D721Med (cell line): Measurements from ENCODE around the gene STK38.
"Not testable (repeated sequence)": the region's sequence is repeated elsewhere in the genome, so short reads cannot be mapped to it uniquely, and the experiment has no call there.

ENCODE experiments used
- DNase-seq: peaks from one replicate; pipeline ENCODE4 v3.0.0; 2011; ENCODE audit warnings: low spot score; ENCODE audit not compliant: insufficient read length
- FAIRE-seq: peaks from 2 replicates; lab custom pipeline; 2011; peaks lifted over from hg19 to GRCh38; lab: Jason Lieb, UNC
- TF ChIP-seq, protein P1 (sequence below): IDR thresholded peaks from 2 replicates; pipeline ENCODE4 v1.5.1; 2012; ENCODE audit warnings: mild to moderate bottlenecking, control low read depth; ENCODE audit not compliant: insufficient read depth; ENCODE audit errors: missing control alignments

The STK38 gene

DNA sequence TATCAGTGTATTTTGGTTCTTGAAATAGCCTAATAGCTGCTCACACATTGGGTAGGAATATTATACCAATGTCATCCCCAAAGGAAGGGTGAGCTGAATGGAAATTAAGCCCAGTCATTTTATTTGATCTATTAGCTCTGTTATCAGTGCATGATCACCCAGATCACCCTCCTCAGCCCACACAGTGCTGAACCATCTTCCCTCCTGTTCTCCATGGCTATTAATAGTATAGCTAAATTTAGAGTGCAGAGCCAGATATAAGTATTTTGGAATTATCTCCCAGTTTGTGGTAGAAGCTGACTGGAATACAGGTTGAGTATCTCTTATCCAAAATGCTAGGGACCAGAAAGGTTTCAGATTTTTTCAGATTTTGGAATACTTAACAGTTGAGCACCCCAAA lies 59.1 kb downstream of the STK38 start:
- TF ChIP-seq, protein P1, sequence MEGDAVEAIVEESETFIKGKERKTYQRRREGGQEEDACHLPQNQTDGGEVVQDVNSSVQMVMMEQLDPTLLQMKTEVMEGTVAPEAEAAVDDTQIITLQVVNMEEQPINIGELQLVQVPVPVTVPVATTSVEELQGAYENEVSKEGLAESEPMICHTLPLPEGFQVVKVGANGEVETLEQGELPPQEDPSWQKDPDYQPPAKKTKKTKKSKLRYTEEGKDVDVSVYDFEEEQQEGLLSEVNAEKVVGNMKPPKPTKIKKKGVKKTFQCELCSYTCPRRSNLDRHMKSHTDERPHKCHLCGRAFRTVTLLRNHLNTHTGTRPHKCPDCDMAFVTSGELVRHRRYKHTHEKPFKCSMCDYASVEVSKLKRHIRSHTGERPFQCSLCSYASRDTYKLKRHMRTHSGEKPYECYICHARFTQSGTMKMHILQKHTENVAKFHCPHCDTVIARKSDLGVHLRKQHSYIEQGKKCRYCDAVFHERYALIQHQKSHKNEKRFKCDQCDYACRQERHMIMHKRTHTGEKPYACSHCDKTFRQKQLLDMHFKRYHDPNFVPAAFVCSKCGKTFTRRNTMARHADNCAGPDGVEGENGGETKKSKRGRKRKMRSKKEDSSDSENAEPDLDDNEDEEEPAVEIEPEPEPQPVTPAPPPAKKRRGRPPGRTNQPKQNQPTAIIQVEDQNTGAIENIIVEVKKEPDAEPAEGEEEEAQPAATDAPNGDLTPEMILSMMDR = no peak
- DNase-seq (no peak), FAIRE-seq (no peak)

DNA sequence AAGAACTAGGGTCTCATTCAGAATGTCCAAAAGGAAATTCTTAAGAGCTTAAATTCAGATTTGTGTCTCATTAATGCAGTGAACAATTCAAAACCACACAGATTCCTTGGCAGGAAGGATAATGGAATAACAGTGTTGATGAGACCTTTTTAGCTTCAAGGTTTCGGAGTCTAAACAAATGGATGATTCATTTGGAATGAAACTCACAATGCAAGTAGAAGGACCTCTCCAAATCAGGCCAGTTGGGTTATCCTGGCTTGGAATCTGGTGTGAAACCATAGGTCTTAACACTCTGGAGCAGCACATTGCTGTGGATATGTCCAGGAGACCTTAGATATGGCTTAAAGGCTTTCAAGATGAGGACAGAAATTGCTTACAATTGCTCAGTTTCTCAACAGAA lies 59.6 kb downstream of the STK38 start:
- TF ChIP-seq, protein P1 = no peak
- FAIRE-seq (no peak), DNase-seq (no peak)

DNA sequence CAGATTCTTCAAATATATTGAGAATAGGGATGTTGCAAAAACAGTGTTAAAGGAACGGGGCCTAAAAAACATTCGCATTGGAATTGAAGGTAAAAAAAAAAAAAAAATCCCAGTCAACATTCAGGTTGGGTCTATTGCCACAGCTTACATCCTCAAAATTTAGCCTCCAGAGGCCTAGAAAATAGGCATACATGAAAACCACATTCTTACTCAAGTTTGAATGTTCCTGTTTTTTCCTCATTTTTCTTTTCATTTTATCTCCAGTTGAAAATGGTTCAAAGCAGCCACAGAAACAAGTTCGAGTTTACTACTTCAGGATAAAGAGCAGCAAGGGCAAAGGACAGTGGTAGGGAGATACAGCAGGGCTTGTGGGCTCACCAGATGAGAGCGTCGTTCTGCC lies 62.5 kb downstream of the STK38 start:
- TF ChIP-seq, protein P1 = no peak
- DNase-seq = no peak
- no peak for FAIRE-seq

DNA sequence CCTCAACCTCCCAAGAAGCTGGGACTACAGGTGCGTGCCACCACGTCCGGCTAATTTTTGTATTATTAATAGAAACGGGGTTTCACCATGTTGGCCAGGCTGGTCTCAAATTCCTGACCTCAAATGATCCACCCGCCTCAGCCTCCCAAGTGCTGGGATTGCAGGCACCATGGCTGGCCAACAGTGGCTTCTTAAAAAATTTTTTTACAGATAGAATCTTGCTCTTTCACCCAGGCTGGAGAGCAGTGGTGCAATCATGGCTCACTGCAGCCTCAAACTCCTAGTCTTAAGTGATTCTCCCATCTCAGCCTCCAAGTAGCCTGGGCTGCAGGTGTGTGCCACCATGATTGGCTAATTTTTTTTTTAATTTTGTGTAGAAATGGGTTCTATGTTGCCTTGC lies 64.0 kb downstream of the STK38 start:
- DNase-seq, FAIRE-seq: not testable (repeated sequence)

DNA sequence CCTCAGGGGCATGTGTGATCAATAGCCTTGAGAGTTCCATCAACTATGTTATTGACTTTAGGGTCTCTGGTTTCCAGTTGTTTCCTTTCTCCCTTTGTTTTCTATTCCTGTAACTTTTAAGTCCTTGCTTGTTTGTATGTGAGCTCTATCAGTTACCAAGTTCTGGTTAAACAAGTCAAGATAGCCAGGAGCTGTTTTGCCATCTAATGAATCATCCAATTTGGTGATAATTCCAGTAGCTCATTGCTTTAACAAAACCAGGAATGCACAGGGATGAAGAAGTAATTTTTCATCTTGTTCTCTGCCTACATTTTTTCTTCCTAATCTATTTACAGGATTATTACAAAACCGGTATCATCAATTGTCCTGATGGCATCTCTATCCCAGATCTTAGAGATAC lies 68.0 kb downstream of the STK38 start:
- DNase-seq (no peak), FAIRE-seq (no peak)
- TF ChIP-seq, protein P1 = no peak

DNA sequence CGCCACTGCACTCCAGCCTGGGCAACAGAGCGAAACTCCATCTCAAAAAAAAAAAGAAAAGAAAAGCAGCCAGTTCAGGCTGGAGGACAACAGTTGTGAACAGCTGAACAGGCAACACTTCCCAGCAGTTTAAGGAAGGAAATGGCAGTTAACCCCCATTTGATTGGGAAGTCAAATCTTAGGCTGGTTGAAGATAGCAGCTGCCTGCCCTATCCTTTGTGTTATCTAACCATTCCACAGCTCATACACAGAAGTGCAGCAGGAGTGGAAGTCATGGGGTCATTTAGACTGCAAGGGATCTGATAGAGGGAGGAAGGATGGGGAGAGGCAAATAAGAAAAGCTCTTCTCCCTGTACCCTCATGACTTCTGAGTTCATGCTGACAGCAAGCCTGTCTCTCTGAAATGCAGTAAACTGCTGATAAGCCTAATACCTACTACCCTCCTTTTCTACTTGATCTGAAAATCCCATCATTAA lies 69.2 kb downstream of the STK38 start:
- no peak for DNase-seq
- FAIRE-seq = no peak
- TF ChIP-seq, protein P1 = no peak

DNA sequence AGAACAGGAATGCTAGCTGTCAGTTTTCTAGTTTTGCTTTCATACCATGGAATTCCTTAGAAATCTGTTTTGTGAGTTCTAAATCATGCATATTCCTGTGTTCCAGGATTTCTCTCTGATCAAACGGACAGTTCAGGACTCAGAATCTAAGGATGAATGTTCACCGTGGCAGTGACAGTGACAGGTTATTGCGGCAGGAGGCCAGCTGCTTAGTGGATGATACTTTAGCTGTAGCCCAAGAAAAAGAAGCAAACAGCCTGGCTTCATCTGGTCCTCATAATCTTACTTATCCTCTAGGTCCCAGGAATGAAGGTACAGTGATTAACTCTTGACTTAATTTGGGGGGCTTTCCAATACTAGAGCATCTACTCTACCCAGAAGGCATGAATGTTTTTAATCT lies 77.3 kb downstream of the STK38 start:
- FAIRE-seq (peak; percentile 80), DNase-seq (no peak)
- TF ChIP-seq, protein P1 = no peak

DNA sequence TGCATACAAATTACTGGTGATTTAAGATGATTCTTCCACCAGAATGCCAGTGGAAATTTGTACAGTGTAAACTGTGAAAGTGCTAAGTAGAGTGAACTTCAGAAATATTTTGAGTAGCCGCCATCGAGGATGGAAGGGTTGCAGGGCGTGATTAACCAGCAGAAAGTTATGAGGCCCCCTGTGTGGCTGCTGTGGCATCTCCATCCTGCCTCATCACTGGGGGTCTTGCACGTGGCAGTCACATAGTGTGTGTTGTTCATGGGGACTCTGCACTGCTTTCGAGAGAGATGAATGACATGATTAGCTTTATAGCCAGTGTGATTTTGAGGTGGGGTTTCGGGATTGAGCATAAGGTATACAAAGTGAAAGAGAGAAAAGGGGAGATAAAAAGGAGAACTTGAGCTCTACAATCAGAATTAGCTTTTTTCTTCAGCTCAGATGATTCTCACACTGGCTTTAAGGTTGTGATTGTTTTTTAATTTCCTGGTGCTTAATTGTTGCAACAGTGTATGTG lies 78.1 kb downstream of the STK38 start:
- TF ChIP-seq, protein P1 = no peak
- DNase-seq = no peak
- no peak for FAIRE-seq
